OCI-LY7 (cell line): Measurements from ENCODE around the gene MLX. TPM values are rescaled to one million over a fixed set of nuclear protein-coding genes. Genes with fewer than 3 reads are reported as not detected.

Experiments
- BruUV-seq: library from RNA; stranded (reverse); fragments of 400-500 nt; replicated peaks from 2 replicates; lab custom pipeline; 2021; lab: Mats Ljungman, UMichigan
- CTCF ChIA-PET: fragments of 300-600 bp; sonication (Branson Sonifier 250); formaldehyde crosslinking; loops from one replicate; lab custom pipeline; 2022; ENCODE audit warnings: antibody characterized with exemption; ENCODE audit not compliant: unreplicated experiment; lab: Charles Lee
- POLR2A ChIA-PET: fragments of 300-600 bp; sonication (Branson Sonifier 250); formaldehyde crosslinking; loops from one replicate; lab custom pipeline; 2022; ENCODE audit warnings: antibody characterized with exemption; lab: Charles Lee
- DNase-seq: peaks from one replicate; pipeline ENCODE4 v3.0.0-alpha.2; 2015; ENCODE audit warnings: low spot score
- H2AFZ ChIP-seq: fragments of 200-600 bp; sonication (generic), shearing (Covaris generic); 2 replicates; pipeline ENCODE4 v1.6.1; 2014; ENCODE audit warnings: mild to moderate bottlenecking, antibody characterized with exemption, low read length, moderate library complexity
- H3K27ac ChIP-seq: fragments of 200-600 bp; sonication (generic); 2 replicates; pipeline ENCODE4 v1.5.1; 2014; ENCODE audit warnings: mixed run types, low read depth, mild to moderate bottlenecking, moderate library complexity, low read length, inconsistent platforms; ENCODE audit not compliant: poor library complexity, severe bottlenecking
- H3K36me3 ChIP-seq: fragments of 200-600 bp; sonication (generic); 2 replicates; pipeline ENCODE4 v1.6.1; 2014; ENCODE audit warnings: mild to moderate bottlenecking, antibody characterized with exemption, low read length, moderate library complexity, mixed read lengths; ENCODE audit not compliant: insufficient read depth
- H3K4me1 ChIP-seq: fragments of 200-600 bp; sonication (generic); 2 replicates; pipeline ENCODE4 v1.5.1; 2014; ENCODE audit warnings: mild to moderate bottlenecking, low read length; ENCODE audit not compliant: insufficient read depth, poor library complexity, severe bottlenecking
- H3K4me2 ChIP-seq: fragments of 200-600 bp; sonication (generic); 2 replicates; pipeline ENCODE4 v1.6.1; 2014; ENCODE audit warnings: mild to moderate bottlenecking, low read length
- H3K4me3 ChIP-seq: fragments of 200-600 bp; sonication (generic); 2 replicates; pipeline ENCODE4 v1.5.1; 2014; ENCODE audit warnings: mild to moderate bottlenecking, low read depth, low read length; ENCODE audit not compliant: poor library complexity, severe bottlenecking
- H3K79me2 ChIP-seq: fragments of 200-600 bp; sonication (generic); 2 replicates; pipeline ENCODE4 v1.6.1; 2016; ENCODE audit warnings: low read depth, mild to moderate bottlenecking, low read length, moderate library complexity, mixed read lengths; ENCODE audit not compliant: insufficient read depth
- H3K9me2 ChIP-seq: fragments of 200-600 bp; sonication (generic); 2 replicates; pipeline ENCODE4 v1.6.1; 2016; ENCODE audit warnings: mild to moderate bottlenecking, low read length, mixed read lengths; ENCODE audit not compliant: insufficient read depth
- H3K9me3 ChIP-seq: fragments of 200-600 bp; sonication (generic); 2 replicates; pipeline ENCODE4 v1.6.1; 2014; ENCODE audit warnings: mild to moderate bottlenecking, mixed run types, low read length, mixed read lengths
- H4K20me1 ChIP-seq: fragments of 200-600 bp; sonication (generic); 2 replicates; pipeline ENCODE4 v1.6.1; 2014; ENCODE audit warnings: mild to moderate bottlenecking, antibody characterized with exemption, low read length, moderate library complexity, mixed read lengths; ENCODE audit not compliant: insufficient read depth
- EZH2phosphoT487 ChIP-seq: fragments of 200-600 bp; sonication (generic); IDR thresholded peaks from 2 replicates; pipeline ENCODE4 v1.6.1; 2018; ENCODE audit warnings: low read depth, borderline replicate concordance, mild to moderate bottlenecking, mixed run types, antibody characterized with exemption, low read length, moderate library complexity, mixed read lengths
- intact Hi-C: fragments of 100-400 bp; cut with micrococcal nuclease; formaldehyde crosslinking; loops from one replicate; pipeline ENCODE4 v1.10.0; 2022; ENCODE audit not compliant: unreplicated experiment
- total RNA-seq, 2 experiments: library from RNA; depleted of rRNA in 1 of 2; stranded (reverse); fragments of >200 nt in 1 of 2; shearing (Covaris generic) in 1 of 2; gene quantifications; 2 replicates each; pipeline ENCODE4 v1.2.3, GENCODE V29; 2014 to 2022
- TF ChIP-seq, protein P1 (sequence below): fragments of 200-600 bp; sonication (generic); conservative IDR thresholded peaks from 2 replicates; pipeline ENCODE4 v1.5.1; 2014; ENCODE audit warnings: mild to moderate bottlenecking, antibody characterized with exemption, low read length, moderate library complexity, mixed read lengths

Gene MLX
- total RNA-seq, 2 experiments from 2014 or later: 33.6 to 51.2 TPM

DNA sequence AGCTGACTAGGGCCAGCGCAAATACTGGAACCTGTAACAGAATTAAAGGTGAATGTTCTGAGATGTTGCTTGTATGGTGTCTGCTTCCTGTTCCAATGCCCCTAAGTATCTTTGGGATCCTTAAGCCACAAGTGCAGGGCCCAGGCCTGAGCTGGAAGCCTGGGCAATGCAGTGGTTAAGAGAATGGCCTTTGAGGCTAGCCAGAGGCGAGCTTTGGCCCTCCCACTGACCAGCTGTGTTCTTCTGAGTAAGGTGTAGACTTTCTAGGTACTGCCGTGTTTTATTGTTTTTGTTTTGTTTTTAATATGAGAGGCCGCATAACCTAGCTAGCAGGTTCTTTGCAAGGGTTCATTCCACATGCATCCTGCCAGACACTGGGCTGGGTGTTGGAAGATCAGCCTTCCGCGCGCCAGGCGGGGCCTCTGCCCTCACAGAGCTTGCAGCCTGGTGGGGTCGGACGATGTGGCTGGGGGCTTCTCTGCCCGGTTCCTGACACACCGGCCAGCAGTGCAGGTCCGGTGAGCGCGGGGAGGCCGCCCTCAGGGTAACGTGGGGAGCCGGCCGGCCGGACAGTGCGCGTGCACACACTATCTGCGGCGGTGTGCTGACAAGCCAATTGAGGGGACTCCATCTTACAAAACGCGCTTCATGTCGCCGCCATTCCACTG lies 551 bp upstream of the MLX start:
- peak overlapping the region; percentile 77 for H3K4me3 ChIP-seq
- ChIA-PET CTCF (interaction anchor here (1.8 kb wide), 1 partner anchor 11 kb away, joined by 8 read pairs; the partner anchor contains the start of gene PSMC3IP), POLR2A (no interaction called here)
- peaks cover 40% of the 10 kb centered on the region for H3K79me2 ChIP-seq
- DNase-seq: no peak
- peaks cover 76% of the 10 kb centered on the region for H3K36me3 ChIP-seq
- H2AFZ ChIP-seq: peak overlapping the region; percentile 30; the same call in 1 of the 2 replicates
- peaks cover 34% of the 10 kb centered on the region for H3K4me1 ChIP-seq
- no peaks in the 10 kb centered on the region for H3K9me2 ChIP-seq
- no peak for TF ChIP-seq EZH2phosphoT487
- TF ChIP-seq, protein P1, sequence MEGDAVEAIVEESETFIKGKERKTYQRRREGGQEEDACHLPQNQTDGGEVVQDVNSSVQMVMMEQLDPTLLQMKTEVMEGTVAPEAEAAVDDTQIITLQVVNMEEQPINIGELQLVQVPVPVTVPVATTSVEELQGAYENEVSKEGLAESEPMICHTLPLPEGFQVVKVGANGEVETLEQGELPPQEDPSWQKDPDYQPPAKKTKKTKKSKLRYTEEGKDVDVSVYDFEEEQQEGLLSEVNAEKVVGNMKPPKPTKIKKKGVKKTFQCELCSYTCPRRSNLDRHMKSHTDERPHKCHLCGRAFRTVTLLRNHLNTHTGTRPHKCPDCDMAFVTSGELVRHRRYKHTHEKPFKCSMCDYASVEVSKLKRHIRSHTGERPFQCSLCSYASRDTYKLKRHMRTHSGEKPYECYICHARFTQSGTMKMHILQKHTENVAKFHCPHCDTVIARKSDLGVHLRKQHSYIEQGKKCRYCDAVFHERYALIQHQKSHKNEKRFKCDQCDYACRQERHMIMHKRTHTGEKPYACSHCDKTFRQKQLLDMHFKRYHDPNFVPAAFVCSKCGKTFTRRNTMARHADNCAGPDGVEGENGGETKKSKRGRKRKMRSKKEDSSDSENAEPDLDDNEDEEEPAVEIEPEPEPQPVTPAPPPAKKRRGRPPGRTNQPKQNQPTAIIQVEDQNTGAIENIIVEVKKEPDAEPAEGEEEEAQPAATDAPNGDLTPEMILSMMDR: no peak
- no peaks in the 10 kb centered on the region for H4K20me1 ChIP-seq
- intact Hi-C loops: no loop called here
- no TSS peak for BruUV-seq
- H3K27ac ChIP-seq: peak overlapping the region; percentile 69
- H3K9me3 ChIP-seq: no peaks in the 10 kb centered on the region
- H3K4me2 ChIP-seq: peak overlapping the region; percentile 90

DNA sequence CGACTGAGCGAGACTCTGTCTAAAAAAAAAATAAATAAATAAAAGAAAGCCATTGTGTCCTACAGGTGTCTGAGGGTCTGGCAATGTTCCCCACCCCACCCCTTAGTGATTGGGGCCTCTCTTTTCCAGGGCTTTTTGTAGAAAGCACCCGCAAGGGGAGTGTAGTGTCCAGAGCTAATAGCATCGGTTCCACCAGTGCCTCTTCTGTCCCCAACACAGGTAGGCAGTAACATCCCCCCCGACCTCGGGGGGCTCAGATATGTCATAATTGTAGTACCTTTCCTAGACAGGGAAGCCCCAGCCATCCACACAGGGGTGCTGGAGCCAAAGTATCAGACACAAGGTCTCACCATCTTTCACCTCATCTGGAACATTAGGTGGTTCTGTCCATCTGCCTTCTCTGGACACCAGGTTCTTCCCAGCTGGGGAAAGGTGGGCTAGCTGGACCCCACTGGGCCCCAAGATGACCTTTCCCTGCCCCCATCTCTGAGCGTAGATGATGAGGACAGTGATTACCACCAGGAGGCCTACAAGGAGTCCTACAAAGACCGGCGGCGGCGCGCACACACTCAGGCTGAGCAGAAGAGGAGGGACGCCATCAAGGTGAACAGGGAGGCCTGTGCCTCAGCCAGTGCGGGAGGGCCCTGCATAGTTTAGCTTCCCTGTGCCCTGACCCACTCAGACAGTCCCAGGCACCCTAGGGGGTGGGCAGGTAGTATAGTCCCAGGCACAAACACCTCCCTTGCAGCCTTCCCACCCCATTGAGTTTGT lies 1.6 kb downstream of the MLX start:
- no peak for DNase-seq
- peaks cover 20% of the 10 kb centered on the region for H3K79me2 ChIP-seq
- H3K27ac ChIP-seq: no peak overlapping the region
- ChIA-PET CTCF (interaction anchor here (0.8 to 1.8 kb wide), 2 partner anchors 9 to 19 kb away, joined by 3 to 8 read pairs; partner anchors contain the start of gene PSMC3IP), POLR2A (interaction anchor here (1.1 kb wide), 1 partner anchor 13 kb away, joined by 3 read pairs; no protein-coding TSS in a partner anchor)
- no peaks in the 10 kb centered on the region for H4K20me1 ChIP-seq
- H3K4me2 ChIP-seq: no peak overlapping the region; the same call in 1 of the 2 replicates
- peaks cover 90% of the 10 kb centered on the region for H3K36me3 ChIP-seq
- no peaks in the 10 kb centered on the region for H3K9me3 ChIP-seq
- no peaks in the 10 kb centered on the region for H3K9me2 ChIP-seq
- no peak for TF ChIP-seq EZH2phosphoT487
- TF ChIP-seq, protein P1: no peak
- H3K4me1 ChIP-seq: peaks cover 25% of the 10 kb centered on the region
- BruUV-seq: no TSS peak
- no peak overlapping the region for H2AFZ ChIP-seq
- intact Hi-C loops: no loop called here
- no peak overlapping the region for H3K4me3 ChIP-seq
